Measurements from ENCODE around the gene SULT1C3. TPM values are rescaled to one million over a fixed set of nuclear protein-coding genes. Genes with fewer than 3 reads are reported as not detected.

Gene SULT1C3
- total and polyA plus RNA-seq, 2 of the 13 experiments (the other 11 are each of a cell fraction or from before 2014, with no cell fraction given) = not detected

DNA sequence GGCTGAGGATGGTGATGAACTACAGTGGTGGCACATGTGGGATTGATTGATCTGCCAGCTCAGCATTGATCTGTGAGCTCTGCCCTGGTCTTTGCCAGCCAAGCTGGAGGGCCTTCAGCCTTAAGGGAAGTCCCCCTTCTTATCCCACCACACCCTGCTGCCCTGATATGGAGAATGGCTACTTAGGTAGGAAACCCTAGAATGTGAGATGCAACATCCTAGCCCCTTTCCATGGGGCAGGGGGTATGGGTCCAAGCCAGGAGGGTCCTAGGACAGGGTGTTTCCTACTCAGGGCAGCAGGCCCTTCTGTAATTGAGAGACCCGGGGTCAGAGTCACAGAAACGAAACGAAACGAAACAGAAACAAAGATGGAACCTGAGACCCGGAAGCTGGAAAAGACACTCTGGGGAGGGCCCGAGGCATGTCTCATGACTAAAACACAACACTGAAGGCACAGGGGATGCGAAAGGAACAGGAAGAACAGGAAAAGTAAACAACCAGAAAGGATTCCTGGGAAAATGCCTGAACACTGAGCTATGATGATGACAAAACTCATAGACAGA lies 32.0 kb downstream of the SULT1C3 start (continued):
- TF ChIP-seq ZNF138 (CRISPR knock-in tag; IDR thresholded peaks at IDR 0.05; ENCODE audit: low read depth) (no peak), RCOR2 (CRISPR knock-in tag; IDR thresholded peaks at IDR 0.05) (peak; percentile 52; the same call in 1 of the 2 replicates), ZNF547 (CRISPR knock-in tag; IDR thresholded peaks at IDR 0.05) (no peak), ZMYM3 (CRISPR knock-in tag; IDR thresholded peaks at IDR 0.05) (peak; percentile 99), ZNF768 (CRISPR knock-in tag; IDR thresholded peaks at IDR 0.05) (no peak), HDAC1 (CRISPR knock-in tag; IDR thresholded peaks at IDR 0.05) (no peak), CBX5 (CRISPR knock-in tag; IDR thresholded peaks at IDR 0.05; ENCODE audit: borderline replicate concordance) (no peak), GABPA (IDR thresholded peaks at IDR 0.05; ENCODE audit: low read depth, low read length) (no peak; the same call in 1 of the 2 replicates), GABPA (CRISPR knock-in tag; IDR thresholded peaks at IDR 0.05; ENCODE audit: low read depth) (peak; percentile 88), FOXK2 (IDR thresholded peaks at IDR 0.05) (peak; percentile 62), ZNF335 (CRISPR knock-in tag; IDR thresholded peaks at IDR 0.05) (0 out of 2 replicates have a peak, but pooled peaks have one; percentile 24), RXRB (CRISPR knock-in tag; IDR thresholded peaks at IDR 0.05; ENCODE audit: borderline replicate concordance) (0 out of 2 replicates have a peak, but pooled peaks have one; percentile 13), ZNF253 (CRISPR knock-in tag; IDR thresholded peaks at IDR 0.05; ENCODE audit: borderline replicate concordance) (no peak), ZNF792 (CRISPR knock-in tag; IDR thresholded peaks at IDR 0.05) (no peak), KDM1A (CRISPR knock-in tag; IDR thresholded peaks at IDR 0.05) (peak; percentile 87; the same call in 1 of the 2 replicates), GLI4 (CRISPR knock-in tag; IDR thresholded peaks at IDR 0.05; ENCODE audit: borderline replicate concordance) (0 out of 2 replicates have a peak, but pooled peaks have one; percentile 55), FOSL2 (CRISPR knock-in tag; IDR thresholded peaks at IDR 0.05) (0 out of 2 replicates have a peak, but pooled peaks have one; percentile 34), FOSL1 (CRISPR knock-in tag; IDR thresholded peaks at IDR 0.05; ENCODE audit: borderline replicate concordance) (no peak), ZNF563 (CRISPR knock-in tag; IDR thresholded peaks at IDR 0.05) (no peak), MEIS2 (CRISPR knock-in tag; IDR thresholded peaks at IDR 0.05) (no peak), KDM3A (CRISPR knock-in tag; IDR thresholded peaks at IDR 0.05; ENCODE audit: low read depth) (no peak), ZNF761 (CRISPR knock-in tag; conservative IDR thresholded peaks at IDR 0.05) (0 out of 2 replicates have a peak, but pooled peaks have one; percentile 66), MIER3 (CRISPR knock-in tag; IDR thresholded peaks at IDR 0.05; ENCODE audit: borderline replicate concordance) (no peak; the same call in 1 of the 2 replicates), FOXK1 (CRISPR knock-in tag; IDR thresholded peaks at IDR 0.05; ENCODE audit: borderline replicate concordance, low read depth) (peak; percentile 87; the same call in 1 of the 2 replicates), PCBP1 (IDR thresholded peaks at IDR 0.05; ENCODE audit: borderline replicate concordance, low read depth, low read length) (no peak), ADNP (CRISPR knock-in tag; IDR thresholded peaks at IDR 0.05) (peak; percentile 88; the same call in 1 of the 2 replicates), FOXM1 (CRISPR knock-in tag; IDR thresholded peaks at IDR 0.05) (0 out of 2 replicates have a peak, but pooled peaks have one; percentile 16), ZIK1 (CRISPR knock-in tag; IDR thresholded peaks at IDR 0.05; ENCODE audit: borderline replicate concordance, low read depth) (no peak), ZNF746 (CRISPR knock-in tag; IDR thresholded peaks at IDR 0.05) (no peak), KMT2A (CRISPR knock-in tag; IDR thresholded peaks at IDR 0.05) (no peak)
- TF ChIP-seq, protein P1, sequence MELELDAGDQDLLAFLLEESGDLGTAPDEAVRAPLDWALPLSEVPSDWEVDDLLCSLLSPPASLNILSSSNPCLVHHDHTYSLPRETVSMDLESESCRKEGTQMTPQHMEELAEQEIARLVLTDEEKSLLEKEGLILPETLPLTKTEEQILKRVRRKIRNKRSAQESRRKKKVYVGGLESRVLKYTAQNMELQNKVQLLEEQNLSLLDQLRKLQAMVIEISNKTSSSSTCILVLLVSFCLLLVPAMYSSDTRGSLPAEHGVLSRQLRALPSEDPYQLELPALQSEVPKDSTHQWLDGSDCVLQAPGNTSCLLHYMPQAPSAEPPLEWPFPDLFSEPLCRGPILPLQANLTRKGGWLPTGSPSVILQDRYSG (CRISPR knock-in tag; IDR thresholded peaks at IDR 0.05) = no peak
- TF ChIP-seq, protein P2, sequence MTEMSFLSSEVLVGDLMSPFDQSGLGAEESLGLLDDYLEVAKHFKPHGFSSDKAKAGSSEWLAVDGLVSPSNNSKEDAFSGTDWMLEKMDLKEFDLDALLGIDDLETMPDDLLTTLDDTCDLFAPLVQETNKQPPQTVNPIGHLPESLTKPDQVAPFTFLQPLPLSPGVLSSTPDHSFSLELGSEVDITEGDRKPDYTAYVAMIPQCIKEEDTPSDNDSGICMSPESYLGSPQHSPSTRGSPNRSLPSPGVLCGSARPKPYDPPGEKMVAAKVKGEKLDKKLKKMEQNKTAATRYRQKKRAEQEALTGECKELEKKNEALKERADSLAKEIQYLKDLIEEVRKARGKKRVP (CRISPR knock-in tag; IDR thresholded peaks at IDR 0.05) = peak in 1 of 2 experiments; percentile 31; a peak in 1 of 4 replicates

All from HepG2 (cell line).